ENCODE data around the gene FAM50A. TPM values are rescaled to one million over a fixed set of nuclear protein-coding genes. Genes with fewer than 3 reads are reported as not detected.

The FAM50A gene
- polyA plus RNA-seq, 1 donor = 49.6 TPM

- DNase-seq = no peak
Observed at GRCh38 chrX:154409222-154409871, 34.6 kb upstream of the FAM50A start, which contains the start of gene DNASE1L1. DNASE1L1 (minus strand) TSS chrX:154409254; CDS start chrX:154405568, 3,686 bp downstream.

GRCh38 chrX:154411981-154412340 is 32.0 kb upstream of the FAM50A start:
- DNase-seq = no peak

- no peak for DNase-seq
Observed at GRCh38 chrX:154412468-154412867, 31.5 kb upstream of the FAM50A start.

- DNase-seq = no peak
Observed at GRCh38 chrX:154413142-154413541, 30.8 kb upstream of the FAM50A start.

- no peak for DNase-seq
Observed at GRCh38 chrX:154417157-154417556, 26.8 kb upstream of the FAM50A start.

- DNase-seq = no peak
Observed at GRCh38 chrX:154419189-154419588, 24.8 kb upstream of the FAM50A start.

GRCh38 chrX:154419688-154420401 is 24.1 kb upstream of the FAM50A start:
- no peak for DNase-seq

- no peak for DNase-seq
Observed at GRCh38 chrX:154420402-154420756, 23.6 kb upstream of the FAM50A start.

GRCh38 chrX:154426916-154427770 is 16.8 kb upstream of the FAM50A start:
- DNase-seq = no peak

GRCh38 chrX:154428176-154429171 is 15.5 kb upstream of the FAM50A start, which contains the start of gene ATP6AP1:
ATP6AP1 (plus strand) TSS chrX:154428677; CDS start chrX:154428693, 16 bp downstream.
- DNase-seq = peak; percentile 88

- DNase-seq = no peak
Observed at GRCh38 chrX:154429711-154430110, 14.2 kb upstream of the FAM50A start.

- no peak for DNase-seq
Observed at GRCh38 chrX:154430479-154430878, 13.5 kb upstream of the FAM50A start.

GRCh38 chrX:154430916-154431315 is 13.0 kb upstream of the FAM50A start:
- no peak for DNase-seq

- no peak for DNase-seq
Observed at GRCh38 chrX:154431341-154431740, 12.6 kb upstream of the FAM50A start.

- no peak for DNase-seq
Observed at GRCh38 chrX:154432210-154432609, 11.7 kb upstream of the FAM50A start.

- no peak for DNase-seq
Observed at GRCh38 chrX:154433605-154434004, 10.3 kb upstream of the FAM50A start.

- no peak for DNase-seq
Observed at GRCh38 chrX:154434394-154435168, 9.4 kb upstream of the FAM50A start.

- DNase-seq = no peak
Observed at GRCh38 chrX:154435171-154435733, 8.7 kb upstream of the FAM50A start.

- DNase-seq = no peak
Observed at GRCh38 chrX:154436374-154436982, 7.5 kb upstream of the FAM50A start.
